Esophagus mucosa (tissue), 1 donor: ENCODE results near the gene DNAJC21. TPM values are rescaled to one million over a fixed set of nuclear protein-coding genes. Genes with fewer than 3 reads are reported as not detected.
"Not testable (repeated sequence)": the region's sequence is repeated elsewhere in the genome, so short reads cannot be mapped to it uniquely, and the experiment has no call there.

Experiments
- ATAC-seq: fragments of 200-7000 bp; cut with Tn5 transposase; one replicate; pipeline ENCODE4 v1.9.1; 2020
- total RNA-seq: library from RNA; stranded (reverse); gene quantifications from one replicate; pipeline ENCODE4 v1.2.4, GENCODE V29; 2023
- donor health status: DM: yes; HTN: yes; CAD: no.

Gene DNAJC21
- total RNA-seq, 1 donor from 2014 or later, result 31.9 TPM

DNA sequence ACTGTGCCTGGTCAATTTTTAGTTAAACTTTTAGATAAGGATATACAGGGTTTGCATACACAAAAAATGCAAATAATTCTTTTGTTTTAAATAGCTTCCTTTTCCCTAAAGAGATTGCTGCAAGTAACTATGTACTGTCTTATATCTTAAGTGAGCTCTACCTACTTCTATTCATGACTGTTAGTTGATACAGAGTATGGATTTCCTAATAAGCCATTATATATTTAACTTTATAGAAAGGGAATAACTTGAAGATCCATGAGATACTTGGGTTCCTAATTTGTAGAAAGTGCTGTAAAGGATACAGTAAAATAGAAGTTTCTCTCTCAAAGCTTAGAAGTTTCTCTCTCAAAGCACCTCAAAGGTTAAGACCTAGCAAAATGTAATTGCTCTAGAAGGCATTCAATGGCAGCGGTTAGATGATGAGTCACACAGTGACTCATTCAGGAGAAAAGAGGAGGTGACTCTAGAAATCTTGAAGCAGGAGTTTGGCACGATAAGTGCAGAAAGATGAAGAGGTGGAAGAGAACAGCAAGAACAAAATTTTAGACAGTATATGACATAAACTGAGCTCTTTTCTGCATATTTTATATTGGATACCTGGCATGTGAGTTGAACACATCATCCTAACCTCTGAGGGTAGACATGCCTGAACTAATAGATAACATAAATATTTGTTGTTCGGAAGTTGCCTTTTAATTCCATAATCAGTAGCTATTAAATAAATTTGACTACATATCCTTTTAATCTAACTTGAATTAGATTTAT lies 5.5 kb upstream of the DNAJC21 start:
- peak; percentile 87 for ATAC-seq

DNA sequence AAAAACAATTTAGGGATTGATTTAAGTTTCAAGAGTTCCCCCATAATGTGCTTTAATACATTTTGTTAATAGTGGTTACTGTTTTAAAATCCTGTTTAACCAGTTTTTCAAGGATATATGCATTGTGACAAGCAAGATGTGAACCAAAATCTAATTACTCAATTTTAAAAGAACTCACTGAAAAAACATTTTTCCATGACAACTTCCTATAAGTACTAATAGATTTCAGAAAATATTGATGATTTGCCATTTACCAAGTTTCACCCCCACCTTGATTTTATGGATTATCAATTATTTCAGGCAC lies 4.9 kb upstream of the DNAJC21 start:
- no peak for ATAC-seq

DNA sequence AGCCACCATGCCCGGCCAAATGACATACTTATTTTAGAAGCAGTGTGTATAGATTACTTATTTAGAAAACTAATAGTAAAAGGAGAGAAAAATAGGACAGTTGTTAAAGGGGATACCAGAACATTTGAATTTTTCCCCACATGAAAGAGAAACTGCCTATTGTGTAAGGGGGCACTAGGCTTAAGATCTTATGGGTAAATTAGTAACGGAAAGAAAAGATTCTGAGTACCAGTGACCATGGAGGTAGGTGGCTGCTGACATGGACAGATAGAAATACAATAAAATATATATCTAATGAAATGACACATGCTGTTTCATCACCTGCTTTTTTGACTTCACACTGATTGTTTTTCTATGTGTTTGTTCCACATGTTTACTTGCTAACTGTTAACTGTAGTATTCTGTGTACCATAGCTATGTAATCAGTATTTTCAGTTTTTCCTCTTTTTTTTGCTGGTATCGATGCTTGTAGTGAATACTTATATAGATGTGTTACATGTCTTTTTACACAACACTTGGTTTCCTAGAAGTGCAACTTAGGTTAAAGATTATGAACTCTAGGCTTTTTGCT lies 3.0 kb upstream of the DNAJC21 start:
- ATAC-seq, result no peak

DNA sequence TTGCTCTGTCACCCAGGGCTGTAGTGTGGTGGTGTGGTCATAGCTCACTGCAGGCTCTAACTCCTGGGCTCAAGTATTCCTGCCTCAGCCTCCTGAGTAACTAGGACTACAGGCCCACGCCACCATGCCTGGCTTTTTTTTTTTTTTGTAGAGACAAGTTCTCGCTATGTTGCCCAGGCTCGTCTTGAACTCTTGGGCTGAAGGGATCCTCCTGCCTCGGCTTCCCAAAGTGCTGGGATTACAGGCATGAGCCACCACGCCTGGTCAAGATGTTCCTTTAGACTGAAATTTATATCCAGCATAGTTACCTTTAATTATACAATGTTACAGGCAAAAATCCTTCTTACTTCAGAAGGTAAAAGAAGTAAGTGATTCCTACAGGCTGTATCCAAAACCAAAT lies 1.6 kb upstream of the DNAJC21 start:
- ATAC-seq, result no peak

DNA sequence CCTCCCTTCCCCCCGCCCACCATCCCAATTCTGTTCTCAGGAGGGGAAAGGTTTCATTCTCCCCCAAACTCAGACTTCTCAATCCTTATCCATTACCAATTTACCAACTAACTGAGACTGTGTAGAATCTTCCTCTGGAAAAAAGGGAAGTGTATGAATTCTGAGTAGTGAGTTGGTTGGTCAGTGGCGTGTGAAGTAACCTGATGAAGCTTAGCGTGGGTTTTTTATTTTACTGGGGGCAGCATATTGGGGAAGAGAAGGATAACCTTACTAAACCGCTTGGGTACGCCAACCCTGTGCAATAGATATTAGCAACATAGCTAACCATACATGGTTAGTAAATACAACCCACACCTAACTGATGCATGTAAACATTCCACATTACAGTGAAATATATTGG lies 1.1 kb upstream of the DNAJC21 start:
- no peak for ATAC-seq

DNA sequence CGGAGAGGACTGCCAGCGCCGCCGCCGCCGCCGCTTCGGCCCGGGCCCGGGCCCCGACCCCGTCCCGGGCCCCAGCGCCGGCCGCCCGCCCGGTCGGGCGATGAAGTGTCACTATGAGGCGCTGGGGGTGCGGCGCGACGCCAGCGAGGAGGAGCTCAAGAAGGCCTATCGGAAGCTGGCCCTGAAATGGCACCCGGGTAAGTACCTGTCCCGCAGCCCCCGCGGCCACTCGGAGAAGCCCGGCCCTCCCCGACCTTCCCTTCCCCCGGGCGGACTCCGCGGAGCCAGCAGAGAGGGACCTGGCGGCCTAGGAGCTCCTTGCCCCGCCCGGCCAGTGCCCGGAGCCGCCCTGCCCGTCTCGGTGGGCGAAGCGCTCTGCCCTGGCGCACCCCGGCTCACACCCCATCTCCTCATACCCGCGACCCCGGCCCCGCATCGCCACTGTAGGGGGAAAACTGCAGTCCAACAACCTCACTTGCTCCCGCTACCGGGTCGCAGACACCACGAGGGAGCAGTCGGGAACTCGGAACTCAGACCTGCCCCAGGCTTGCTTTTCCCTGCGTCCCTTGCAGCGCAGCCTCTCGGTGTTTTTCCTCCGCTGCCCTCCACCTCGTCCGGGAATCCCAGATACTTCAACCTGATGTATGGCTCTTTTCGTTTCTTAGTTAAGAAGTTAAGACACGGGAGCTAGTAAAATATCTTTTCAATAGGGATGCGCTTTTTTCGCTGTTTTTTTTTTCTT lies 532 bp downstream of the DNAJC21 start:
- ATAC-seq, result peak; percentile 79

DNA sequence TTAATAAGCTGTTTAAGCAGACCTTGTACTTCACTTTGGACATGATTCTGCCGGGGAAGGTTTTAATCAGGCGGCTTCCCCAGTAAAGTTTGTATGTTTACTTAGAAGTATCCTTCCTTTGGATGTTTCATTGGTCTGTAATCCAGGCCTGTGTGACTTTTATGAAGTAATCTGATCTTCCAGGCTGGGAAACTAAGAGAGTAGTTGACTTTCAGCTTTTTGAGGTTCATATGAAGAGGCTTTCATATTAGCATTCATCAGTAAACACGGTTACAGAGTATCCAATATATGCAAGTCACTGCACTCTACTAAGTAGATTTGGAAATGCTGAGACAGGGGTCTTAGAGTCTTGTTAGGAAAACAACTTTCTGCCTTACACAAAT lies 1.1 kb downstream of the DNAJC21 start:
- no peak for ATAC-seq

DNA sequence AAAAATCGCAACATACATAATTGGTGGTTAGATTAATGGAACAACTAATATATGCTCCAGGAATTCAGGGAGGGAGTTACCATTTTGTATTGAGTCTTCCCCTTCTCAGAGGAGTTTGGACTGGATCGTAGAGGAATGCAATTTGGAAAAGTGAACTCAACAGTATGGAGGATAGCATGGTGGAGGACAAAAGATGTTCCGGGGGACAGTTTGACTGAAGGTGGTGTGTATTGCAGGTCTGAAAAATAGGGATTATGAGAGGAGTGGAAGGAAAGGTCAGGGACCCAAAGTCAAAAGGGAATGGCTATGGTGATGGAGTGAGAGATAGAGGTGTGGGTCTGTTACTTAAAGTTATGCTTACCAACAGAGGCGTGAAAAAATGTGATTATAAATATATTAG lies 1.5 kb downstream of the DNAJC21 start:
- no peak for ATAC-seq

DNA sequence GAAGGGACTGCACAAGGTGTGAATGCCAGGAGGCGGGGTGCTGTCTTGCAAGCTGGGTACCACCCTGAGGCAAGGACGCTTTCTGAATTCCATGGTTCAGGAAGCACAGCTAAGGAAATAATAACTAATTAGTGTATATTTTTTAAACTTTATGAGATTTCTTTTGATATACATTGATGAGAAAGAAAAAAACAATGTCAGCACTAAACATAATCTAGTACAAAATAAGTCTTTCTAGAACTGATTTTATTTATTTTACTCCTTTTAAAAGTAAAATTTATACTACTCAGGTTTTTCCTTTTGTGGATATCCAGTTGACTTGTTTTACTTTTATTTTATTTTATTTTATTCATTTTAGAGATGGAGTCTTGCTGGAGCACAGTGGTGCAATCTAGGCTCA lies 3.6 kb downstream of the DNAJC21 start:
- no peak for ATAC-seq

DNA sequence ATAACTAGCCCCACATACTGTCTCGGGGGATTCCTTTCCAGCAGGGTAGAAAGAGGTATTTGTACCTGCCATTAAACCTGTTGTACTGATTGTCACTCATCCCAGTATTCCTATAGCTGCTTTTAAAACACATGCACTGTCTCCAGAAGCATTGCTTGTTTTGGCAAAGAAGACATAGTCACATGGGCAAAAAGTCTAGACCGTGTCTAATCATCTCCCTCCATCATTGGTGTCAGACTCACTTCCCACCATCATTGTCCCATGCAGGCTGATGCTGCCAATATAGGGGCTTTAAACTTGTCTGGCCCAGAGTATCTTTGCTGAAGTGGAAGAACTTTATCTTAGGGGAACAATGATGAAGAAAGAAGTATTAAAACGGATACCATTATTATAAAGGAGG lies 12.6 kb downstream of the DNAJC21 start:
- ATAC-seq, result no peak

DNA sequence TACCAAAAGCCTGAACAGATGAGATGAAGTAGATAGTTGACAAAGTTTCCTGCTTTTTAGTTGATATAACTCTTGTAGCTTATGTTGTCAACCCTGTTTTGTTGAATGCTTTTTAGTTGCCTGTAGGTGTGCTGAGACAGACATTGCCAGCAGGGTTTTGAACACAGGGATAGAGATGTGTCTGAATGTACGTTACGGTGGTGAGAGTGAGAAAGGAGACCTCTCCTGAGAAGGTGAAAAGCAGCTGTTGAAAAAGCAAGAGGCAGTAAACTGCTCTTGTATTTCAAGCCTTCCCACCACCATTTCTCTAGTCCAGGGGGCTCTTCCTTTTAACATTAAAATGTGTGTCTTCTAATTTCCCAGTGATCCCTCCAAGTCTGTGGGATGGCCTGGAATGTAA lies 14.7 kb downstream of the DNAJC21 start:
- no peak for ATAC-seq

DNA sequence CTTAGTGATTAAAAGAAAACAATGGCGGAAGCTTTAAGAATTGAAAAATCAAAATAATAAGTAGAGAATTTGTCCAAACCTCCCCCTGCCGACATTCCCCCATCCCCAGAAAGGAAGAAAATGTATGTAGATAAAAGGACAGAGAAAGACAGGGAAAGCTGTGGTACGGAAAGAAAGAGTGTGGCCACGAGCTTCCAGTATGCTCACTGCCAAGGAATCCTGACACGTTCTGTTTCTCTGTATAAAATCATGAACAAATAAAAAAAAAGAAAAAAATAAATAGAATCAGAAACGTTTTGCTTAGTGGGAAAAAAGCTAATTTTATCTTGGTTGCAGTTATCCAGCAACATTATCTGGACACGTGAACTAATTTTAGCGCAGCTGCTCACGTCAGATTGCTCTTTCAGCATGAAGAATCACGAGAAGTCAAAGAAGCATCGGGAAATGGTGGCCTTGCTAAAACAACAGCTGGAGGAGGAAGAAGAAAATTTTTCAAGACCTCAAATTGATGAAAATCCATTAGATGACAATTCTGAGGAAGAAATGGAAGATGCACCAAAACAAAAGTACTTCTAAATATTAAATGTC lies 15.2 kb downstream of the DNAJC21 start:
- ATAC-seq, result no peak

DNA sequence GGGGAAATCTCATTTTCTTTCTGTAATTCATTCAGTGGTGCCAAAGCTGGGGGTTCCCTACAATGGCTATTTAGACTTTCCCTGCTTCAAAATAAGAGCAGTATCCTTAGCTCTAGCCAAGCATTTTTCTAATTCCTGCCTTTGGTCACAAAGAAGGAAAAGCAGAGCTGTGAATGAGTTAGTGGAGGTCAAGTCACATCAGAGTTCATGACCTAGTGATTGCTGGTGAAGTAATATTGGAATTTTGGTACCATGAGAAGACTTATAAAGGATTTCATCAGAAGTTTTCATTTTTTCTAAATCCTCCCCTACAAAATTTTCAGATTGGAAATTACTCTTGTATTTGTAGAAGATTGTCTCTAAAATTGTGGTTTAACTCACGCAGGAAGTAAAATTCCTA lies 28.0 kb downstream of the DNAJC21 start:
- ATAC-seq, result no peak

DNA sequence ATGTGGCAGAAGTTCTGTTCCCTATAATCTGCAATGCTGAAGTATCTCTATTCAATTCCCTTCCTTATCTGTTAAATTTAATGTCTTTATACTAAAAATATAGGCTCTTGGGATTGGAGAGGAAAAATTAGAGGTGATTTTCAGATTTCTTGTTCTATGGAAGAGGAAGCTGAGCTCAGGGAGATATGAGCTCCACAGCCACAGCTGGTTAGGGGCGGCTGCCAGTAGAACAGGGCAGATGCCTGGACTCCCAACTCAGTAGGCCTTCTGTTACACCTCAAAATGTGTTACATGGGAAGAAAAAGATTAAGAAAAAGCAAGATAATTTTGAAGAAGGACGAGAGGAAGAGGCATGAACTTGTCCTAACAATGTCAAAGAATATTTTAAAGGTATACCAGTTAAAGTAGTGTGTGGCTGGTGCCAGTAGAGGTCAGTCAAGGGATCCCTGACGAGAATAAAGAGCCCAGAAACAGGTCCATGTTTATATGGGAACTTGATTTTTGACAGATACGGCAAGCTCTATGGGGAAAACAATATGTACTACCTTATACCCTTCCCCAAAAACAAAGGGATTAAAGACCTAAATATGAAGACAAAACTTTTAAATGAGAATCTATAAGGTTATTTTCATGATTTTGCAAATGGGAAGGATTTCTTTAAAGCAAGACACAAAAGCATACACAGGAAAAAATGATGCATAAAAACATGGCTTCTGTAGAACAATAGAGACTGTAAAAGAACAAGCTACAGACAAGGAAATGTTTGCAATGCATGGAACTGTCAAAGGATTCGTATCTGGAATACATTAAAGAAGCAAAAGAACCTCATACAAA lies 28.7 kb downstream of the DNAJC21 start:
- peak; percentile 44 for ATAC-seq

DNA sequence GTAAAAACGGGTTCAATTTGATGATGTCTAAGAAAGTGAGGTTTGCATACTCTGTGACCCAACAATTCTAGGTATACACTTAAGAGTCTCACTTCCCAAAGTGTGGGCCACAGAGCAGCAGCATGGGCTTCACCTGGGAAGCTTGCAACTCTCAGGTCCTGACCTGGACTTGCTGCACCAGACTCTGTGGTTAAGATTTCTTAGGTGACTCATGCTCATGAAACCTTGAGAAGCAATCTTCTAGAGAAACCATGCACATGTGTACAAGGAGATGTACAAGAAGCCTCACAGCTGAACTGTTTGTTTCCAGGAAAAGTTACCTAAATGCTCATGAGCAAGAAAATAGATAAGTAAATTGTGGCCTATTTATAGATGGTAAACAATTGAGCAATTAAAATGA lies 30.0 kb downstream of the DNAJC21 start:
- no peak for ATAC-seq

DNA sequence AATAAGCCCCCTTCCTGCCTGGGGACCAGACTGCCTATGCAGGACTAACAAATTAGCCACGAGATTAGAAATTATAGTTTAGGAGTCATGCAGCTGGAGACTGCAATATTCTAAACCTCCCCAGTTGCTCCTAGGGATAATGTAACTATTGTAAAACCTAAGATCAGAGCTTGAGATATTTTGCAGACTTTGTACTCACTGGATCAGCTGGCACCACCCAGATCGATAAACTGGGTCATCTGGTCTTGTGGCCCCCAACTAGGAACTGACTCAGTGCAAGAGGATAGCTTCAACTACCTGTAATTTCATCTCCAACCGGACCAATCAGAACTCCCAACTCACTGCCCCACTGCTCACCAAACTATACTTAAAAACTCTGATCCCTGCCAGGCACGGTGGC lies 38.2 kb downstream of the DNAJC21 start:
- ATAC-seq, result no peak

DNA sequence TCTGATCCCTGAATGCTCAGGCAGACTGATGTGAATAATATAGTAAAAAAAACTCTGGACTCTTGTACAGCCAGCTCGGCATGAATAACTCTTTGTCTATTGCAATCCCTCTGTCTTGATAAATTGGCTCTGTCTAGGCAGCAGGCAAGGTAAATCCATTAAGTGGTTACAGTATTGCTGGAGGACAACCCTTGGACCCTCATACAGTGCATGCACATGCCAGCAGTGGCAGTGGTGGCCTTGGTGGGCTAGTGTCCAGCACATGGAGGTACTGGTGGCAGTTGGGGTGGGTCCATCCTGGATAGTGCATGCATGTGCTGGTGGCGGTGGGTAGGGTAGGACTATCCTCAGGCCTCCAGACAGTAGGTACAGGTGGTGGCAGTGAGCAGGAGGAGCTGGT lies 38.9 kb downstream of the DNAJC21 start:
- ATAC-seq, result peak; percentile 37

DNA sequence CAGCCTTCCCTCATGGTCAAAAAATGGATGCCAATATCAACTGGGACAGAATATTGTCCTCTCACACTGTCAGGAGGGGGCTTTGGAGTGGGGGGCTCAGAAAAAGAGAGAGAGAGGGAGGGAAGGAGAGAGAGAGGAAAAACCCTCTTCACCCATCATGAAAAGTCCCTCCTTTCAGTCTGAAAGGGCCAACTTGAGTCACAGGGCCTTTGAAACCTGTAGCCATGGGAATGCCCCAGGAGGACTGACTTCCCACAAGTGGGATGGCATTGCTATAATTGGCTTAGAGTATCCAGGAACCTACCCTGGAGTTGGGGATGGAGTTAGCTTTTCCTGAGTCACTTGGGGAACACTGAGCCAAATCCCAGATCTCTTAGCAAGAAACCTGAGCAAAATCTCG lies 41.2 kb downstream of the DNAJC21 start:
- ATAC-seq, result no peak

DNA sequence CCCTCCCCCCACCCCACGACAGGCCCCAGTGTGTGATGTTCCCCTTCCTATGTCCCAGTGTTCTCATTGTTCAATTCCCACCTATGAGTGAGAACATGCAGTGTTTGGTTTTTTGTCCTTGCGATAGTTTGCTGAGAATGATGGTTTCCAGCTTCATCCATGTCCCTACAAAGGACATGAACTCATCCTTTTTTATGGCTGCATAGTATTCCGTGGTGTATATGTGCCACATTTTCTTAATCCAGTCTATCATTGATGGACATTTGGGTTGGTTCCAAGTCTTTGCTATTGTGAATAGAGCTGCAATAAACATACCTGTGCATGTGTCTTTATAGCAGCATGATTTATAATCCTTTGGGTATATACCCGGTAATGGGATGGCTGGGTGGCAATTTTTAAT lies 42.3 kb downstream of the DNAJC21 start:
- ATAC-seq, result not testable (repeated sequence)

DNA sequence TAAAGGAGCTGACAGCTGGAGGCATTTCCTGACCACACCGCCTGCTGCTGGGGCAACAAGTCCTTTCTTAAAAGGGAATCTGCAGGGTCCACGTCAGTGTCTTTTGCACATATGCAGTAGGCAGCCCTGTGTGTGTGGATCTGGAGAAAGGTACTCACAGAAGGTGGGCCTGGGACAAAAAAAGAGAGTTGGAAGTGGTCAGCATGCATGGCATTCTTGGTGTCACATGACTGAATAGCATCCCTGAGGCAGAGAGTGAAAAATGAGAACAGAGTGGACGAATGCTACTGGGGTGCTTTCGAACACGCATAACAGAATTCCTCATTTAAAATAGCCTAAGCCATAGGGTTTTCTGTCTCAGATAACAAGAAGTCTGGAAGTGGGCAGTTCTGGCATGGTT lies 47.0 kb downstream of the DNAJC21 start:
- no peak for ATAC-seq

DNA sequence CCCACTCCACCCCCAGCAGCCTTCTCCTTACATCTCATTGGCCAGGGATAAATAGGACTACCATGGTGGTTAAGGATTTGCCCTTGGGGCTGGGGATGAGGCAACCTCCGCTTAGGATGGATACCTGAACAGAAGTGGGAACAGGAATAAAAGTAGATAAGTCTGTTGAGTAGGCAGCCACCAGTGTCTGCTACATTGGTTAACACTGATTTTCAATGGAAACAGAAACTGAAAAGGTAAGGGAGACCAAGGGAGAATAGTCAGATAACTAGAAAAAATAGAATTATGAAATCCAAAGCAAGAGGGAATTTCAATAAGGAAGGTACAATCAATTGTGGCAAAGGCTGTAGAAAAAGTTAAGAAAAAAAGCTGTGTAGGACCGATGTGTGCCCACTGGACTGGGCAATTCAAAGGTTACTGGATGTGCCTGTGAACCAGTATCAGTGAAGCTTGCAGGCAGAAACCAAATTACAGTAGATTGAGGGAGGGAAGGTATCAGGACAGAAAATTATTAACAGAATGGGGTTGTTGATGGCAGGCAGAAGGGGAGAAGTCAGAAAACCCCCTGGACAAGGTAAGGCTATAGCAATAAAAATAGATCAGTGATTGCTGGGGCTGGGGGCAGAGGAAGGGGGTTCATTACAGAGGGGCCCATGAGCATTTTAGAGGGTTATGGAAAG lies 48.7 kb downstream of the DNAJC21 start:
- no peak for ATAC-seq

DNA sequence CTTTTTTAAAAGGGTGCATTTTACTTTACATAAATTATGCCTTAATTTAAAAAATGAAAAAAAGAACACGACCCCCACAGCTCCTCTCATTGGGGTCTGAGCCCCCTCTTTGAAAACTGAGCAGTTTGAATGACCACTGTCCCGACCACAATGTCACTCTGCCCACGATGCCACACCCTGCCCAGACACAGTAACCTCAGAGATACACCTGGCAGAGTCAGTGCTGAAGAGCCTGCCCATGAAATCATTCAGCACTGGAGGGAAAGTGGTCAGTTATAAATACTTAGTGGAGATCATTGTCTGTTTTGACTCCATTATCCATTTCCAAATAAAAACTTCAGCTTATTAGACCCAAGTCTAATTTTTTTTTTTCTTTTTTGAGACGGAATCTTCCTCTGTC lies 49.3 kb downstream of the DNAJC21 start:
- ATAC-seq, result no peak
